GM19193 (cell line): Measurements from ENCODE around the gene TBR1.

Source experiments
- POLR2A ChIP-seq: IDR thresholded peaks from 4 replicates; pipeline ENCODE4 v1.6.1; 2011; ENCODE audit not compliant: insufficient read depth, insufficient read length; ENCODE audit errors: extremely low read depth

Gene TBR1

GRCh38 chr2:161415987-161416707 is at the start of gene TBR1:
TBR1 (plus strand) TSS chr2:161416297; CDS start chr2:161416411, 114 bp downstream.
- no peak for TF ChIP-seq POLR2A

GRCh38 chr2:161367675-161368074 is 48.4 kb upstream of the TBR1 start:
- TF ChIP-seq POLR2A, result no peak

GRCh38 chr2:161369311-161369710 is 46.8 kb upstream of the TBR1 start:
- TF ChIP-seq POLR2A, result no peak

GRCh38 chr2:161370981-161371380 is 45.1 kb upstream of the TBR1 start:
- TF ChIP-seq POLR2A, result no peak

GRCh38 chr2:161371869-161372268 is 44.2 kb upstream of the TBR1 start:
- no peak for TF ChIP-seq POLR2A

GRCh38 chr2:161373942-161374341 is 42.2 kb upstream of the TBR1 start:
- TF ChIP-seq POLR2A, result no peak

GRCh38 chr2:161374446-161374845 is 41.7 kb upstream of the TBR1 start:
- TF ChIP-seq POLR2A, result no peak

- no peak for TF ChIP-seq POLR2A
Measured at GRCh38 chr2:161379740-161380139, 36.4 kb upstream of the TBR1 start.

GRCh38 chr2:161381546-161381945 is 34.6 kb upstream of the TBR1 start:
- no peak for TF ChIP-seq POLR2A

GRCh38 chr2:161382747-161383146 is 33.4 kb upstream of the TBR1 start:
- TF ChIP-seq POLR2A, result no peak

- no peak for TF ChIP-seq POLR2A
Measured at GRCh38 chr2:161384864-161385263, 31.2 kb upstream of the TBR1 start.

- TF ChIP-seq POLR2A, result no peak
Measured at GRCh38 chr2:161386228-161386824, 29.8 kb upstream of the TBR1 start.

- TF ChIP-seq POLR2A, result no peak
Measured at GRCh38 chr2:161388146-161388779, 27.8 kb upstream of the TBR1 start.

- TF ChIP-seq POLR2A, result no peak
Measured at GRCh38 chr2:161391737-161392506, 24.2 kb upstream of the TBR1 start.

- TF ChIP-seq POLR2A, result no peak
Measured at GRCh38 chr2:161400076-161400475, 16.0 kb upstream of the TBR1 start.
